Cardiac fibroblast (primary cell): ENCODE results near the gene PPARGC1A.

Source experiments
- DNase-seq, 2 donors: peaks; one replicate each; pipeline versions ENCODE4 v3.0.0 to v3.0.0-alpha.2; 2010; ENCODE audit warnings: low read depth in 2 of 2
- H3K4me3 ChIP-seq, 2 donors: replicated peaks in 1 of 2; 1 replicate in 1 of 2; 2 replicates in 1 of 2; pipeline ENCODE4 v1.5.1; 2011; ENCODE audit warnings: low read depth in 2 of 2, low read length in 2 of 2, mild to moderate bottlenecking in 2 of 2, moderate library complexity in 1 of 2
- CTCF ChIP-seq: IDR thresholded peaks from one replicate; pipeline ENCODE4 v1.5.1; 2011; ENCODE audit warnings: low read depth, mild to moderate bottlenecking, low read length, inconsistent platforms

Gene PPARGC1A

GRCh38 chr4:23932186-23932585 is 42.3 kb upstream of the PPARGC1A start:
- no peak for DNase-seq
- H3K4me3 ChIP-seq, result no peak overlapping the region
- TF ChIP-seq CTCF, result no peak

GRCh38 chr4:23931489-23931830 is 41.6 kb upstream of the PPARGC1A start:
- TF ChIP-seq CTCF, result no peak
- H3K4me3 ChIP-seq, result no peak overlapping the region
- peak in 1 of 2 donors; percentile 21 for DNase-seq

GRCh38 chr4:23930750-23931488 is 41.1 kb upstream of the PPARGC1A start:
- DNase-seq, result peak; percentile 35 to 80
- TF ChIP-seq CTCF, result no peak

GRCh38 chr4:23929248-23929647 is 39.4 kb upstream of the PPARGC1A start:
- DNase-seq, result no peak
- TF ChIP-seq CTCF, result no peak
- no peak overlapping the region for H3K4me3 ChIP-seq

More at GRCh38 chr4:23930750-23931488, 41.1 kb upstream of the PPARGC1A start:
- no peak overlapping the region for H3K4me3 ChIP-seq

GRCh38 chr4:23924556-23924955 is 34.7 kb upstream of the PPARGC1A start:
- no peak overlapping the region for H3K4me3 ChIP-seq
- no peak for DNase-seq
- TF ChIP-seq CTCF, result no peak

- no peak overlapping the region for H3K4me3 ChIP-seq
- DNase-seq, result no peak
Observed at GRCh38 chr4:23923840-23924239, 34.0 kb upstream of the PPARGC1A start.

More at GRCh38 chr4:23923840-23924239, 34.0 kb upstream of the PPARGC1A start:
- TF ChIP-seq CTCF, result no peak
